Measurements from ENCODE around the gene CAT.
"Not testable (repeated sequence)": the region's sequence is repeated elsewhere in the genome, so short reads cannot be mapped to it uniquely, and the experiment has no call there.

Gene CAT

GRCh38 chr11:34438529-34439507 lies at the start of gene CAT:
CAT (plus strand) TSS chr11:34438934; CDS start chr11:34439014, 80 bp downstream.
- peak; percentile 98 to 99 for DNase-seq

DNA sequence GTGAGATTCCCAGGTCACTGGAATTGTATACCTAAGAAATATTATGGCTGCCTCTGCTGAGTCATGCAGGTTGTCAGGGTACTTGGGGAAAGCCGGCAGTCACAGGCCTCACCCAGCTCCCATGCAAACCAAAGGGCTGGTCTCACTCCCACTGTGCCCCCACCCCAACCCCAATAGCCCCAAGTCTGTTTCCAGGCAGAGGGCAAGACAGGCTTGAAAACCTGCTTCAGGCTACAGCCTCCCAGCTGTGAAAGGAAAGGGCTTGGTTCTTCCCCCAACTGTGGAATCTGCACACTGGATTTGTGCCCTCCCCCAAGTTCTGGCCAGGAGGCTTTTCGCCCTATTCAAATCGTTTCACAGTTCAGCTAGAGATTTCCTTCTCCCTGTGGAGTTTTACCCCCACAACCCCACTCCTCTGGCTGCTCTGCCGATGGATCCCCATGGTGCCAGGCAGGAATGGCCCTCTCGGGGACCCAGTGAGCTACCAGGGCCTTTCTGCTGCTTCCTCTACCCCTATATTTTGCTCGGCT lies 43.9 kb upstream of the CAT start:
- DNase-seq: no peak

DNA sequence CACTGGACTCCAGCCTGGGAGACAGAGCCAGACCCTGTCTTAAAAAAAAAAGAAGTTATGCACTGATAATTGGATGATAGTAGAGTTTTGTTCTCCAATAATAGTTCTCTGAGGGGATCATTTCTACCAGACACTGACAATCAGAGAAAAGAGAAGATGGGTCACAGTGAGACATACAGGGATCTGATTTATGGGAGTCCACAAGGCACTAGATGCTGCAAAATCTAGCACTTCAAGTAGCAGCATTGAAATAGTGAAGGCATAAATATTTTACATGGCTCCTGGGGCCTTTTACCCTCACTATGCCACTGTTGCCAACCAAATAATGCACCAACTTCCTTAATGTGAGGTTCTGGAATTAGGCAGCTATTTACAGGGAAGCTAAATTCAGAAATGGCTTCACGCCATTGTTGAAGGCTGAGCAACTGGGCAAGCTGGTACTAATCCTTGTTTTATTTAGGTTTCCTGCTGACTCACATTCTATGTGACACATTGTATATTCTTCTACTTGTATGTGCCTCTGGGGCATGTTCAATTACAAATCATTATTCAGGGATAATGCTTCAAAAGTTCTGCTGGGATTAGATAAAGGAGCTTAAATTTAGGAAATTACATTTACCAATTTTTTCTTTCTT lies 42.7 kb upstream of the CAT start:
- DNase-seq: no peak

DNA sequence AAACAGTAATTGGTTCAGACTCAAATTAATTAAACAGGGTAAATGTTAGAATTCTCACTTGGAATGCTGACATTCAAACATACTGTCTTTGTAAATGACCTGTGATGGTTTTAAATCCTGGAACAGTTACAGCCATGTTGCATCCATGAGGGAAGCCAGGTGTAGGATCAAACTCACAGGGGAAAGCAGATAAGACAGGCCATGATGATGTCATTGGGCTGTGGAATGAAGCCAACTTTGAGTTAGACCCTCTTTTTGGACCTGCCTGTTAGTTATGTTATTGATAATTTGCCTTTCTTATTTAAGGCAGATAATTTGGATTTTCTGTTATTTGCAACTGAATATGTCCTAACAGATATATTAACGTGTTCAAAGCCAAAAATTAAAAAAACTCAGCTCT lies 41.6 kb upstream of the CAT start:
- no peak for DNase-seq

GRCh38 chr11:34397811-34398210 lies 40.9 kb upstream of the CAT start:
- DNase-seq: no peak

DNA sequence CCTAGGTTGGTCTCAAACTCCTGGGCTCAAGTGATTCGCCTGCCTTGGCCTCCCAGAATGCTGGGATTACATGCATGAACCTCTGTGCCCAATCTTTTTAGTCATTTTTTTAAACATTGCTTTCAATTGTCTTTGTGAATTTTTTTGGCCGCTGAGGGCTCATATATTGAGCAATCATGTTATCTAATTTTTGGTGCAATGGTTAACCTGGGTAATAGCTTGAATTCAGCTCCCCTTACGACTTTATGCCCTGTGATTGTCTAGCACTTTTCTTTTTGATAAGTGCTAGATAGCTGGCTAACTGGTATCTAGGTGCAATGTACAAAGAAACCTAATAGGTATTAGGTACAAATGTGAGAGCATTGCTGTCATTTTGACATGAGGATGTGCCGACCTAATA lies 35.3 kb upstream of the CAT start:
- DNase-seq: no peak

DNA sequence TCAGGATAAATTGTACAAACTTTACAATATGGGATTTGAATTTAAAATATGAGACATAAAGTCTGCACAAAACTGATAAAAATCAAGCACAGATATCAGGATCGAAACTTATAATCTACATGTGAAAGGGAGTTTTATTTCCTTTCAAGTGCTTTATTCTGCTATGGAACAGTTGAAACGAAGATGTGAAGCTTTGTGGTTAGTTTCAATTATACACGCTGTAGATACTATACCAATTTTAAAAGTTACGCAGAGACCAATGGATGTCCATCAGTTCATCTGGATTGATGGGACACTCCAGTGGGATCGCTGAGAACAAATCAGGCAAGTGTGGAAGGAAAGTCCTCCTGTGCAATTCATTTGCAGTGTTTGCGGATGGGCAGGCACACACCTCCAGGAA lies 34.5 kb upstream of the CAT start:
- no peak for DNase-seq

DNA sequence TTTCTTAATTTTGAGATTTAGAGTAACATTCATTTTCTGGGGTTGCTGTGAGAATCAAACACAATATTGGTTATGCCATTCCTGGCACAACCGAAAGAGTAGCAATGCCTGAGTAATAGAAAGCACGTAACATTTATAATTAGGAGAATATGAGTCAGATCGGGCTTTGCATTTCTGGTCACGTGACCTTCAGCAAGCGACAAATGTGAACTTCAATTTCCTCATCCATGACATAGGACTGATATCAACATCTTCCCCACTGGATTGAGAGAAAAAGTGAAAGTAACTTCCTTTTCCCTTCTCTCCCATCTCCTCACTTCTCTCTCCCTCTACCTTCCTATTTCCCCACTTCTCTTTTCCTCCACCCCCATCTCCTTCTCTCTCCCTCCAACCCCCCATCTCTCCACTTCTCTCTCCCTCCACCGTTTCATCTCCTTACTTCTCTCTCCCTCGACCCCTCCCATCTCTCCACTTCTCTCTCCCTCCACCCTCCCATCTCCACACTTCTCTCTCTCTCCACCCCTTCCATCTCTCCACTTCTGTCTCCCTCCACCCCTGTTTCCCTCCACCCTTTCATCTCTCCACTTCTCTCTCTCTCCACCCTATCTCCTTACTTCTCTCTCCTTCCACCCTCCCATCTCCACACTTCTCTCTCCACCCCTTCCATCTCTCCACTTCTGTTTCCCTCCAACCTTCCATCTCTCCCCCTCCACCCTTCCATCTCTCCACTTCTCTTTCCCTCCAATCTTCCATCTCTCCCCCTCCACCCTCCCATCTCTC lies 33.5 kb upstream of the CAT start:
- no peak for DNase-seq

DNA sequence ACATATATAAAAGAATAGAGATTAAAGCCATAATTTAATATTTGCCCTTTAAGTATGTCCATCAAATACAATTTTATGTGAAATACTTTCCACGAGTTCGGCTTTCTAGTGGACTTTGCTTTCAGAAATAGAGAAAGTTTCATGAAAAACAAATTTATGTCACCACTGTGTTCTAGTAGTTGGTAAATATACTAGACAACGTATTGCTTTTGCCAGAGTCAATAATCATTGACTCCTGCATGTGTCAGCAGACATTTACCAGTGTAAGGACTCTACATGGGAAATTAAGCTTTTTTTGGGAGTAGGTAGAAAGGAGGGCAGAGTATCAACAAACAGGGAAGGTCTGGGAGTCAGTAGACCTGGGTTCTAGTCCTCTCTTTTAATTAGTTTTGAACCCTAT lies 32.3 kb upstream of the CAT start:
- DNase-seq: no peak

- no peak for DNase-seq
These were observed 31.5 kb upstream of the CAT start for GRCh38 chr11:34407121-34407813.

- no peak for DNase-seq
These were observed 30.1 kb upstream of the CAT start for GRCh38 chr11:34408580-34409172.

DNA sequence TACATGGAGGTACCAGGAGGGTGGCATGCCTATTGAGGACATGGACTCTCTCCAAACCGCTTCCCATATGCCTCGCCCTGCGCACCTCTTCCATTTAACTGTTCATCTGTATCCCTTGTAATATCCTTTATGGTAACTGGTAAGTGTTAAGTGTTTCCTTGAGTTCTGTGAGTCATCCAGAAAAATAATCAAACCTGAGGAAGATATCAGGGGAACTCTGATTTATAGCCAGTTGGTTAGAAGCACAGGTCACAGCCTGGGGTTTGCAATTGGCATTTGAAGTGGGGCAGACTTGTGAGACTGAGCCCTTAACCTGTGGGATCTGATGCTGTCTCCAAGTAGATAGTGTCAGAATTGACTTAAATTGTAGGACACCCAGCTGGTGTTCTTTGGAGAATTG lies 27.6 kb upstream of the CAT start:
- no peak for DNase-seq

DNA sequence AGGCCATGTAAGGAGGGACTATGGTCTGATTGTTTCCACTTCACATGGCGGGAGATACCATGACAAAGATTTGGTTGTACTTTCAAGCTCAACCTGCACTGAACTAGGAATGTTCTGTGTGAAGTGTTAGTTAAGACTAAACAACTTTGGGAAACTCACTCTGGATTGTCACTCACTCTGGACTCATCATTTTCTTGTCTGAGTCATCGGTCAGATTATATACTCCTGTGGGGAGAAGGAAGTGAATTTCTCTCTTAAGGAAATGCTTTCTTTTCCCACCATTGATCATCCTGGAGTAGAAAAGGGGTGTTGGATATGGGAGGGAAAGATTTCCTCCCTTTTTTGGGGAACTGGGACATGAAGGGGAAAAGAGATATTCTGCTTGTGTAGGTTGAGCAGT lies 26.9 kb upstream of the CAT start:
- no peak for DNase-seq

DNA sequence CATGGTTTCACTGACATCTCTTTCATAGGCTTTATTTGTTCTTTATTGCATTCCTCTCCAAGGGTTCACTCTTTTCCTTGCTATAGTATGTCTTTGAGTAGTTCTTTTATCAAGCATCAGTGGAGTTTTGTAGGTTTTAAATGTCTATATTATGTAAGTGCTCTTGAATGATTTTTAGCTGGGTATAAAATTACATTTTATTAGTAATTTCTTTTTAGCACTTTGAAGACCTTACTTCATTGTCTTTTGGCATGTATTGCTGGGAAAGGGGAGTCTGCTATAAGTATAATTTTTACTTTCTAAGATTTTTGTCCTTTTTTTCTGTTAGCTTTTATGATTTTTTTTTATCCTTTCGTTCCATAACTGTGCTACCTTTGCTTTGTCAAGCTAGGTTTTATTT lies 25.5 kb upstream of the CAT start:
- DNase-seq: no peak

- DNase-seq: no peak
These were observed 23.2 kb upstream of the CAT start for GRCh38 chr11:34415538-34415937.

DNA sequence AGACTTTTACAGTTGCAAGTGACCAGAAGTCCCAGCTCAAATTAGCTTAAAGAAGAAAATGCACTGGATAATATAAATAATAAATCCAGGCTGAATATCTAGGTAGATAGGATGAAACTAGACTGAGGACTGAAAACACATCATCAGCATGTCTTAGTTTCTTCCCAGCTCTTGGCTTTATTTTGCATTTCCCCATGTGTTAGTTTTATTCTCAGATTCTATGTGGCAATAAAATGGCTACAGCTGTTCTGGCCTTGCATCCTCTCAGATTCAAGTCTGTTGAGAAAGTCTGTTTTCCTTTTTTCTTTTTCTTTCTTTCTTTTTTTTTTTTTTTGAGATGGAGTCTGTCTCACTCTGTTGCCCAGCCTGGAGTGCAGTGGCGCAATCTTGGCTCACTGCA lies 22.6 kb upstream of the CAT start:
- DNase-seq: no peak

GRCh38 chr11:34416766-34417165 lies 22.0 kb upstream of the CAT start:
- DNase-seq: no peak

DNA sequence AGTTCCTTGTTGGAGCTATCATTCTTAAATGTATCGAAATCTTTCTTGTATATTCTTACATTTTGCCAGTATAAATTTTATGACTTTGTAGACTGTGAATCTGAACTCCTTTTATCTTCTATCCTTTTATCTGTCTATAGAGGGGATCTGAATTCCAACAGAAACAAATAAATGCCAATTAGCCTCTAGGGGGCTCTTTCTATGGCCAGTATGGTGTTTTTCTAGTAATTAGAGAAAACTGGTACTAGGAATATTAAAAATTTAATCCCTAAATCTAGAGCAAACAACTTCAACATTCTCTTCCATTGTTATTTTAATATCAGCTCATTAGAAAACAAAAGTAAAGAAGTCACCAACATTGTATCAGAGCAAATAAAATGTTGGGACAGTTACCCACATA lies 21.5 kb upstream of the CAT start:
- DNase-seq: no peak

GRCh38 chr11:34419158-34419557 lies 19.6 kb upstream of the CAT start:
- no peak for DNase-seq

DNA sequence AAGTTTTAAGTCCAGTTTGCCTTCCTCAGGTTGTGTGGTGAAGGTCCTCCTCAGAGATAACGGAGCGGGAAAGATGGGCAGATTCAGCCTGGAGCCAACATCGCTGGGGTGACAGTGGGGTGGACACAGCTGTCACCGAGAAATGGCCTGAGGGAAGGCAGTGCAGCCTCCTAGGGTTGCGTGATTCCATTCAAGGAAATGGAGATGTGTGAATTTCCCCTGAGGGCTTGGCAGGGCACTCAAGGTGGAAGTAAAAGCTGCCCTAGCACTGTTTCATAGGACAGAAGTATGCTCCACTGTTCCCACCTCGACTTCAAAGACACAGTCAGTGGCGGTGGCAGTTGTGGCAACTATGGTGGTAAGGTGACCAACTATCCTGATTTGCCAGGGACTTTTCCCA lies 15.4 kb upstream of the CAT start:
- DNase-seq: no peak

- DNase-seq: not testable (repeated sequence)
These were observed 13.9 kb upstream of the CAT start for GRCh38 chr11:34424826-34425225.

- no peak for DNase-seq
These were observed 13.4 kb upstream of the CAT start for GRCh38 chr11:34425360-34425759.

All from activated T-cell treated with anti-CD3 and anti-CD28 coated beads, Interleukin-2, amount 50 U/mL, for 48 hours (primary cell).